Measurements from ENCODE around the gene RAB6C. TPM values are rescaled to one million over a fixed set of nuclear protein-coding genes. Genes with fewer than 3 reads are reported as not detected.

RAB6C gene
- total RNA-seq, 1 experiment from 2014 or later, result not detected

Other genes with a start within 250 kb of the RAB6C start
- gene POTEF, start 149.6 kb downstream of the RAB6C start, total RNA-seq (2014; rRNA removed; shearing (Covaris generic)), result 0.69 and 1.3 TPM in 2 replicates
- gene CCDC74B, start 165.4 kb downstream of the RAB6C start, total RNA-seq (2014; rRNA removed; shearing (Covaris generic)), result 7.3 and 7.4 TPM in 2 replicates
- 68.8 and 69.7 TPM in 2 replicates for gene SMPD4, start 201.9 kb downstream of the RAB6C start, total RNA-seq (2014; rRNA removed; shearing (Covaris generic))
- gene MZT2B, start 202.6 kb downstream of the RAB6C start, total RNA-seq (2014; rRNA removed; shearing (Covaris generic)), result 268 and 277 TPM in 2 replicates
- not detected in 2 replicates for gene TUBA3E, start 218.8 kb downstream of the RAB6C start, total RNA-seq (2014; rRNA removed; shearing (Covaris generic))